Frontal cortex (tissue), 4 donors: Measurements from ENCODE around the gene FOXC1. TPM values are rescaled to one million over a fixed set of nuclear protein-coding genes. Genes with fewer than 3 reads are reported as not detected.

Source experiments
- DNase-seq, 2 donors: peaks; one replicate each; pipeline ENCODE4 v3.0.0; 2012; ENCODE audit warnings: low spot score in 2 of 2
- FAIRE-seq: peaks from 2 replicates; lab custom pipeline; 2012; peaks lifted over from hg19 to GRCh38; lab: Jason Lieb, UNC
- total RNA-seq: library from RNA; depleted of rRNA; stranded (reverse); fragments of >200 nt; gene quantifications from one replicate; pipeline ENCODE4 v1.2.3, GENCODE V29; 2014
- donor health status: control.
- donor health status: control.
- donor health status: control.

FOXC1 gene
- total RNA-seq, 1 donor from 2014 or later, result 4.1 TPM

DNA sequence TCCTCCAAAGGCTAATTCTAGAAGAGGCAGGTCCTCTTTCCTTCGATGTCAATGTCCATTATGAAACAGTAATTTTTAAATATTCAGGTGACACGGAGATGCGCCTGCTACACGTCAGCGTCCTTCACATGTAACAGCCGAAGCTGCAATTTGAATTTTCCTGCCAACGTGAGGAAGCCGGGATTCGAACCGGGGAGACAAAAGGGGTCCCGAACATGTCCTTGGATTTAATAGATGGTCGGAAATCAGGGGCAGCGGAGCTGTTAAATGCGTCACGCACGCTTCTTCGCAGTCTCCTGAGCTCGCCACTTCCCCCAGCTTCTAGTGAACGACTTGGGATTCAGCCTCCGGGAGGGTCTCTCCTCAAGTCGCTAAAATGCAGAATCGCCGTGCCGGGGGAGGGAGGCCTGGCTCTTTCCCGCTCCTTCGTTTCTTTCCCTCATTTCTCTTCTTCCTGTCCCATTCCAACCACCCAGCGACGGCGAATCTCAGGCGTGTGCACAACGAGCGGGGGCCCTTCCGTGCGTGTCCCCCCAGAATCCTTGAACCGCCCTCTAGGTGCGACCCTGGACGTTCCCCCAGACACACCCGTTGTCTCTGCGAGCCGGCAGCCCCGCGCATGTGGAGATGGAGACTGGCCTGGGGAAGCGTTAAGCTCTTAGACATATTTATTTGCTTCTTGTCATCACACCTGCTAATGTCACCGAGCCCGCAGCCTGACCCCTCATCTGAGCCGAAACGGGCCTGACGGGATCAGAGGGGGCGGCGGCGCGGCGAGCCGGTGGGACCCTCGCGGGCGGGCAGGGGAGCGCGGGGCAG is 1.3 kb upstream of the FOXC1 start:
- no peak for DNase-seq
- no peak for FAIRE-seq

DNA sequence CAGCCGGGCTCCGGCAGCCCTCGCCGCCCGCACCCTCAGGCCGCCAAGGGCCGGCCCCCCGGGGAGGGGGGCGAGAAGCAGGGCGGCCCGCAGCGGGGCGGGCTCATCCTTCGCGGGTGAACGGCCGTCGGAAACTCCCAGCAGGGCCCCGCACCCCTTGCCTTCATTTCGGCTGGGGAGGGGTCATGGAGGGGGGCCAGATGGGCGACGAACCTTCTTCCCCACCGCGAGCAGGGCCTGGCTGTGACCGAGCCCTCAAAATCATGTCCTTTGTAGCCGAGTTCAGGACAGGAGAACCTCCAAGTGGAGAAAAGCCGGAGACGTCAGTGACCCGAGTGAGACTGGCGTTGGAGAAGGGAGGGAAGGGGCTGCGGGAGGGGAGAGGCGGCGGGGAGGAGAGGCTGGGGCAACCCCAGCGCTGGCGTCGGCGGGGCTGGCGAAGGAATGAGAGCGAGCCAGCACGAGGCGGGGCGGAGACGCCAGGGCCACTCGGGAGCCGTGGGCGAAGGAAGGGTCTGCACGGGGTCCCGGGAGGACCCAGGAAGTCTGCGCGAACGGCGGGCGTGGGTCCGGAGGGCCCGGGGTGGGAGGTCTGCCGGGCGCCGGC is 571 bp upstream of the FOXC1 start:
- no peak for FAIRE-seq

GRCh38 chr6:1610497-1611321 is 994 bp downstream of the FOXC1 start:
- DNase-seq (peak in 1 of 2 donors; percentile 32), FAIRE-seq (no peak)

More for the DNA sequence above, 571 bp upstream of the FOXC1 start:
- peak in 1 of 2 donors; percentile 19 for DNase-seq

- DNase-seq (no peak), FAIRE-seq (no peak)
These were observed 1.5 kb downstream of the FOXC1 start for GRCh38 chr6:1611322-1611571.

GRCh38 chr6:1611572-1612298 is 2.0 kb downstream of the FOXC1 start:
- no peak for FAIRE-seq
- no peak for DNase-seq

GRCh38 chr6:1612299-1612973 is 2.7 kb downstream of the FOXC1 start:
- DNase-seq (no peak), FAIRE-seq (no peak)

DNA sequence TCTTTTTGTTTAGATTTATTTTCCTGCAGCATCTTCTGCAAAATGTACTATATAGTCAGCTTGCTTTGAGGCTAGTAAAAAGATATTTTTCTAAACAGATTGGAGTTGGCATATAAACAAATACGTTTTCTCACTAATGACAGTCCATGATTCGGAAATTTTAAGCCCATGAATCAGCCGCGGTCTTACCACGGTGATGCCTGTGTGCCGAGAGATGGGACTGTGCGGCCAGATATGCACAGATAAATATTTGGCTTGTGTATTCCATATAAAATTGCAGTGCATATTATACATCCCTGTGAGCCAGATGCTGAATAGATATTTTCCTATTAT is 3.2 kb downstream of the FOXC1 start:
- DNase-seq, result no peak
- FAIRE-seq, result no peak

DNA sequence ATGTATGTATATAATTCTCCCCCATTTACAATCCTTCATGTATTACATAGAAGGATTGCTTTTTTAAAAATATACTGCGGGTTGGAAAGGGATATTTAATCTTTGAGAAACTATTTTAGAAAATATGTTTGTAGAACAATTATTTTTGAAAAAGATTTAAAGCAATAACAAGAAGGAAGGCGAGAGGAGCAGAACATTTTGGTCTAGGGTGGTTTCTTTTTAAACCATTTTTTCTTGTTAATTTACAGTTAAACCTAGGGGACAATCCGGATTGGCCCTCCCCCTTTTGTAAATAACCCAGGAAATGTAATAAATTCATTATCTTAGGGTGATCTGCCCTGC is 3.6 kb downstream of the FOXC1 start:
- FAIRE-seq, result no peak
- no peak for DNase-seq

DNA sequence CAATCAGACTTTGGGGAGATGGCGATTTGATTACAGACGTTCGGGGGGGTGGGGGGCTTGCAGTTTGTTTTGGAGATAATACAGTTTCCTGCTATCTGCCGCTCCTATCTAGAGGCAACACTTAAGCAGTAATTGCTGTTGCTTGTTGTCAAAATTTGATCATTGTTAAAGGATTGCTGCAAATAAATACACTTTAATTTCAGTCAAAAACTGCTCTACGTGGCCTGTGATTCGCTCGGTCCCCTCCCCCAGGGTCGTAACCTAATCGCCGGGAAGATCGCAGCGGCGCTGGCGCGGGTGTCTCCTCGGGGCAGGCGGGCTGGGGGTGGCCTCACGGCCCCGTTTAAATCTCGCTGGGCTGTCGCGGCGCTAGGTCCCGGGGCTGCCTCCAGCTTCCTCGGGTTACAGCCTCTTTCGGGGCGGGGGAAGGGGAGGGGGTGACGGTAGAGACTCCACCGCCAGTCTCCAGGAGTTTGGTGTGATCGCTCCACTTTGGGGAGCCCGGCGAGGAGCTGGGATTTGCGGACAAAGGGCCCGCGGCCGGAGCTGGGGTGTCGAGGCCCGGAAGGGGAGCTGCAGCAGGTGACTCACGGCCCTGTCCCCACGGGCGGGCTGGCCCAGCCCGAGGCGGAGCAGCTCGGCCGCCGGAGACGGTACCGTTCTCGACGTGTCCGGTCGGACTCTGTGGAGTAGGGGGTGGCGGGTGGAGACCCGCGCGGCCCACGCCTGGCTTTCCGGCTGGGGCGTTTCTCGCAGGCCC is 4.2 kb downstream of the FOXC1 start:
- FAIRE-seq (no peak), DNase-seq (no peak)

DNA sequence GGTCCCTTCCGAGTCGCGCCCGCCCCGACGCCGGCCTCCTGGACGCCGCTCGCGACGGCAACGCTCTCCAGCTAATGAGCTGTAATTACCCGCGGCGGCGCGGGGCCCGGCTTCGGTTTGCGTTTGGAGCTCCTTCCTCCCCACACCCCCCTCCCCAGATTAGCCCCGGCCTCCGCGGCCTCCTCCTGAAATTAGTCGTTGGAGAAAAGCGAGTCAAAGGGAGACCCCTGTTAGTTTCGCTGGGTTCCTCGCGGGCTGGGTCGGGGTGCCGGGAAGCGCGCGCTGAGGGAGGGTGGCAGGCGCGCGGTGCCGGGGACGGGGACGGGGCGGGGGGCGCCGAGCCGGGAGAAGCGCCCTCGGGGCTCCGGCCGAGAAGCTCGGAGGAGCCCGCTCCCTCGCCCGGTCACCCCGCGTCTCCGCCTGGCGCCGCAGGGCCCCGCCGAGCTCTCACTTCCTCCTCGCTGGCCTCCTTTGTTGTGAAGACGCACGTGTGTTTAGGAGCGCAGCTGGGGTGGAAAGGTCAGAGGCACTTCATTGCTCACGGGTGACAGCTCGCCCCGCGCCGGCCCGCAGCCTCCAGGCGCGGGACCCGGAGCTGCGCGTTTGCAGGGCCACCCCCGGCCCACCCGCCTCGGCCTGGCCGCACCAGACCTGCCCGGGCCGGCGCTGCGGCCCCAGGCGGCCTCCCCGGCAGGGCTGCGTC is 4.9 kb downstream of the FOXC1 start:
- FAIRE-seq (no peak), DNase-seq (no peak)

DNA sequence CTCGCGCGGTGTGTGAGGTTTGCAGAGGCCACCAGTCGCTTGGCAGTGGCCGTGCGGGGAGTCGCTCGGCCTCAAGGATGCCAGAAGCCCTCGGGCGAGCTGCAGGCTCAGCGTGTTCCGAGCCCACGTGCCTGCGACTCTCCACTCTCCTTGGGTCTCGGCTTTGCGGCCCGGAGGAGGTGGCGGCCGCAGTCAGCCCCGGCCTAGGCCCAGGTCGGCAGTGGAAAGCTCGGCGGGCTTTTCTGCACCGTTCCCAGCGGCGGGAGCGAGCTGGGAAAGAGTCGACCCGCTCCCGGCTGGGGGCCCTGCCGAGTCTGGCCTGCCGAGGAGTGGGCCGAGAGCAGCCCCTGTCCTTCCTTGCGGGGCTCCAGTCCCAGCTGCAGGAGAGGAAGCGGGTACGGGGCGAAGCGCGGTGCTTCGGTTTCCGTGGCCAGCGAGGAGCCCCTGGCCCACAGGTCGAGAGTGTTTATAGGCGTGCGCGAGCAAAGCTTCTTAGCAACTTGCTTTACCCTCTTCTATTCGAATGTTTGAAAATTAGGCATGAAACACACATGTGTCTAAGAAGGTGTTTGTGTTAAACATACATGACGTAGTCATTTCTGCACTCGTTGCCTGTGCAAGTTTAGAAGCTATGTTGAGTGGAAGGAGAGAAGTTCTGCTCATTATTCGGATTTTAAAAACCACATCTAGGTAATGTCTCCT is 5.6 kb downstream of the FOXC1 start:
- no peak for DNase-seq
- FAIRE-seq, result no peak

- FAIRE-seq (no peak), DNase-seq (no peak)
These were observed 6.2 kb downstream of the FOXC1 start for GRCh38 chr6:1615853-1616420.

GRCh38 chr6:1616701-1617463 is 7.2 kb downstream of the FOXC1 start:
- FAIRE-seq, result no peak
- no peak for DNase-seq

DNA sequence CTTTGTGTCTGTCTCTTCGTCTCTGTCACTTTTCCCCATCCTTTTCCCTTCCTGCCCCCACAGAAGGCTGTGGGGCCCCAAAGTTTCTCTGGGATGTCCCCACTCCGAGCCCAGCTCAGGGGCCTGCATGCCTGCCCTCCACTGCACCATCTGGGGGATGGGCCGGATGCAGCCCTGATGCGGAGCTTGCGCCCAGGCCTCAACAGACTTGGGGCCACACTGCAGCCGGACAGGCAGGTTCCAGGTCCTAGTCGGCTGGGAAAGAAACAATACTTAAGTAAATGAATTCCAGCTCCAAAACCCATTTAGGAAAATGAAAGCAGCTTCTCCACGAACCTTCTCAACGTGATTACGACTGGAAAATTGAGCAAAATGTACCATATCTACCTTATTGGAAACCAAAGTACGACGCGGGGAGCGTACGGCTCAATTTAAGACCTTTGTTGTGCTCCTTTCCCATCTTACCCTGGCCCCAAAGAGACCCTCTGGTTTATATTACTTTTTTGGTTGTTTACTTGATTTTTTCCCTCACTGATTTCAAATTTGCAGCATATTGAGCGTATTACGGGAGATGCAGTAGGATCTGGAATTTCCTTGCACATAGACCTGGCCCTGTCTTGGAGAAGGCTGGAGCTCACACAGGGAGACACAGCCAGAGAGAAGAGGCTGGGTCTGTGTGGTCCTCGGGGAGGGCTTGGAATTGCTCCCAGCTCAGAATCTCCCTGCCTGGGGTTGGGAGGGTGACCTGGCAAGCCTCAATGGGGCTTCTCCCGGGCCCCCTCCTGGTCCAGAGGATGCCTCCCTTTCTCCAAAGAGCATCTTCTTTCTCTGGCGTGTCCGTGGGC is 8.0 kb downstream of the FOXC1 start:
- FAIRE-seq (no peak), DNase-seq (no peak)

- FAIRE-seq (no peak), DNase-seq (no peak)
These were observed 8.8 kb downstream of the FOXC1 start for GRCh38 chr6:1618311-1619097.
